GM10266 (cell line): ENCODE measurements around the gene ZNF552.
"Not testable (repeated sequence)": the region's sequence is repeated elsewhere in the genome, so short reads cannot be mapped to it uniquely, and the experiment has no call there.

Source experiments
- DNase-seq: peaks from one replicate; pipeline ENCODE4 v3.0.0; 2012; ENCODE audit errors: extremely low spot score
- TF ChIP-seq, protein P1 (sequence below): IDR thresholded peaks from 2 replicates; pipeline ENCODE4 v1.5.1; 2012; ENCODE audit warnings: mild to moderate bottlenecking, low read depth; ENCODE audit not compliant: control insufficient read depth, insufficient read depth; ENCODE audit errors: missing control alignments

ZNF552 gene

DNA sequence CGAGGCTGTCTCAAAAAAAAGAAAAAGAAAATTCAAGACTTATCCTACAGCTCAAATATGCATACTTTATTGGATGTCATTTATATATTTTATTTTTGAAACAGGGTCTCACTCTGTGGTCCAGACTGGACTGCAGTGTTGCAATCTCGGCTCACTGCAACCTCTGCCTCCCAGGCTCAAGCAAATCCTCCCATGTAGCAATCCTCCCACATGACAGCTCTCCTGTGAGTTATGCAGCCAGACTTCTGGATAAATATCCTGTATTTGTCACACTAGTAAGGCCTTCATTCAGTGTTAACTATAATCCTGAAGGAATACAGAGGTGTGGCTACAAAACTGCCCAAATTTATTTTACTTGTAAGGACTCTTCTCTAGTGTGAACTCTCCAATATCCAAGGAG is 7.2 kb downstream of the ZNF552 start:
- no peak for DNase-seq
- TF ChIP-seq, protein P1, sequence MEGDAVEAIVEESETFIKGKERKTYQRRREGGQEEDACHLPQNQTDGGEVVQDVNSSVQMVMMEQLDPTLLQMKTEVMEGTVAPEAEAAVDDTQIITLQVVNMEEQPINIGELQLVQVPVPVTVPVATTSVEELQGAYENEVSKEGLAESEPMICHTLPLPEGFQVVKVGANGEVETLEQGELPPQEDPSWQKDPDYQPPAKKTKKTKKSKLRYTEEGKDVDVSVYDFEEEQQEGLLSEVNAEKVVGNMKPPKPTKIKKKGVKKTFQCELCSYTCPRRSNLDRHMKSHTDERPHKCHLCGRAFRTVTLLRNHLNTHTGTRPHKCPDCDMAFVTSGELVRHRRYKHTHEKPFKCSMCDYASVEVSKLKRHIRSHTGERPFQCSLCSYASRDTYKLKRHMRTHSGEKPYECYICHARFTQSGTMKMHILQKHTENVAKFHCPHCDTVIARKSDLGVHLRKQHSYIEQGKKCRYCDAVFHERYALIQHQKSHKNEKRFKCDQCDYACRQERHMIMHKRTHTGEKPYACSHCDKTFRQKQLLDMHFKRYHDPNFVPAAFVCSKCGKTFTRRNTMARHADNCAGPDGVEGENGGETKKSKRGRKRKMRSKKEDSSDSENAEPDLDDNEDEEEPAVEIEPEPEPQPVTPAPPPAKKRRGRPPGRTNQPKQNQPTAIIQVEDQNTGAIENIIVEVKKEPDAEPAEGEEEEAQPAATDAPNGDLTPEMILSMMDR = no peak

DNA sequence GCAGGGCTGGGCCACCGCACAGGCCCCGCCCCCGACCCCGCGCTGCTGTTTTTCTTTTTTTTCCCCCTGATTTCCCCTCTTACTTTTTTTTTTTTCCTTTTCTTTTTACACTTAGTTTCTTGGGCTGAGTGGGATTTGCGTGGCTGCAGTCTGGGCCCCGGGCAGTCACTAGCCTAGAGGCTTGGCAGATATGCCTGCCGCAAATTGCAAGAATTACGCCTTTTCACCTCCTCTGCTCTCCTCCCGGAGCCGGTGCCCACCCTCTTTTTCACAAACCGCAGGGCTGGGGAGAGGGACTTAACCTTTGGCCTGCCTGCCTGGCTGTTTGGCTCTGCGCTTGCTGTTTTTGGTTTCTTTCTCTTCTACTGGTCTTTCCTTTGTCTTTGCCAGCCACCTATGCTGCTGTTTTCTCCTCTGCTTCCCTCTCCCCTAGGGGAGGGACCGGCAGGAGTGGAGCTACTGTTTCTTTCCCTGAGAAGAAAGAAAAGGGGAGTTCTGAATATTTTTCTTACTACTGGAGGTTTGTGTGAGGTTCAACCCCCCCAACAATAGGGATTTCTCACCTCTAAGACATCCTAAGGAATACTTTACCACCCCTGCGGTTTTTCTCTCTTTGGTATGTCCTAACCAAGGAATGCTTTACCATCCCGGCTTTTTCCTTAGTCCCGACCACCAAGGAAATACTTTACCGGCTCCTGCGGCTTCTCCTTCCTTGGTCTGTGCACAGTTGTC is 11.0 kb downstream of the ZNF552 start:
- no peak for DNase-seq
- TF ChIP-seq, protein P1 = no peak

DNA sequence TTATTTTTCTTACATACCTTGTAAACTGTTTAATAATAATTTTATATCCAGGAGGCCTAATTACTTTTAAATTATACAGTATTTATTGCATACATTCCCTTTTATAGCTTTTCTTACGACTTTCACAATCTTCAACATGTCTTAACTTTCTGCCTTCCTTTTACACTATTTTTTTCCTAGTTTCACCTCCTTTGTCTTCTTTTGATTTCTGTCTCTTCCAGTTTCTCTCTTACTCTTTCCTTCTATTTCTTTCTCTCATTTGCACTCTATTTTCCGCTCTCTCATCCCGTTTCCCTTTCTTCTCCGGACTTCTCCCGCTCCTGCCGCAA is 11.5 kb downstream of the ZNF552 start:
- TF ChIP-seq, protein P1 = no peak
- DNase-seq = no peak

- DNase-seq = no peak
- TF ChIP-seq, protein P1 = peak; percentile 53
These were observed 12.4 kb downstream of the ZNF552 start for GRCh38 chr19:57802269-57802668.

DNA sequence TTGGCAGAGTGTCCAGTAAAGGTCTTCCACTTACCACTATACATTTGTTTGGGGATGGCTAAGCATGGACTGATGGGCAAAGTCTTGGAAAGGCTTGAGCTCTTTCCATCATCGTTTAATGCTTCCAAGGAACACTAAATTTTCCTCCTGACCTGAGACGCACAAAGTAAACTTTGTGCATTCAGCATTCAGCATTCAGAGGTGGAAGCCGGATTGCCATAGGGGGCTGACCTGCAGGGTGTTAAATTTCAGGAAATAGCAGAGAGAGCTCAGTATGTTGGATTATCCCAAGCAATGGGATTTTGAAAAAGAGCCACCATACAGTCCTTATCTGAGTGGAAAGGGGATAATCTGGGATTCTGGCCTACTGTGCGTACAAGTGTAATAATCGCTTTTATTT is 14.0 kb downstream of the ZNF552 start:
- TF ChIP-seq, protein P1 = no peak
- no peak for DNase-seq

DNA sequence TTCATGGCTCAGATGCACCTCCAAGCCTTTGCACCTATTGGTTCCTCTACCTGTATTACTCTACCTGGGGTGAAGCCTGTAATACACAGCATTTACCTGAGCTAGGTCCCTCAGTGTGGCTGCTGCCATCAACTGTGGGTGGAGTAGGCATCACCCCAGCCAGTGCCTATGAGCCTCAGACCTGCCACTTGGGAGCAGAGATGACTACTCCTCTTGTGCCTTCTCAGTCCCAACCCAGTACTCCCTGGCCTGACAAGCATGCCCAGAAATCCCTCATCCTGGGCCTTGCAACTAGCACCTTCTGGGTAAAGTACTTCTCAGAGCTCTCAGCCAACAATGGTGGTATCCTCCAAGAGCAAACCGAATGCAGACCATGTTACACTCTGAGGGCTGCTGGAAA is 18.1 kb downstream of the ZNF552 start:
- DNase-seq = not testable (repeated sequence)

DNA sequence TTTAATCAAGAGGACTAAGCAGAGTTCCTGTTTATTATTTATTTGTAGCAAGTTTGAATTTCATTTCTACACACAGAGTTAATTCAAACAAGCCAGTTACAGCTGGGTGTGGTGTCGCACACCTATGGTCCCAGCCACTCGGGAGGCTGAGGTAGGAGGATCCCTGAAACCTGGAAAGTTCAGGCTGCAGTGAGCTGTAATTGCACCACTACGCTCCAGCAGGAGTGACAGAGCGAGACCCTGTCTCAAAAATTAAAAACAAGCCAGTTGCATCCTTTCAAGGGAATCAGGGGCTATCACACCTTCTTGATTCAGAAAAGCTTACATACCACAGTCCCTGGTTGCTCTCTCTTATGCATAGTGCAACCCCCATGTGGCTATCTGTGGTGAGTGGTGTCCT is 25.4 kb downstream of the ZNF552 start:
- TF ChIP-seq, protein P1 = no peak
- DNase-seq = no peak
